Measurements from ENCODE around the gene CEP126. TPM values are rescaled to one million over a fixed set of nuclear protein-coding genes. Genes with fewer than 3 reads are reported as not detected.

CEP126 gene
- total RNA-seq, 1 donor = 3.6 TPM

GRCh38 chr11:101944923-101945322 lies 30.1 kb downstream of the CEP126 start:
- DNase-seq (ENCODE audit: insufficient read length, low spot score, missing footprints) = no peak
- no peaks in the 10 kb centered on the region for H4K20me1 ChIP-seq (ENCODE audit: insufficient read depth, low read length)
- TF ChIP-seq CTCF (IDR thresholded peaks at IDR 0.05; ENCODE audit: extremely low read depth, low read depth, low read length) = no peak
- no peaks in the 10 kb centered on the region for H3K27me3 ChIP-seq (ENCODE audit: insufficient read depth, low read length)
- no peak overlapping the region for H3K4me3 ChIP-seq (ENCODE audit: insufficient read depth, low read length)
- no peaks in the 10 kb centered on the region for H3K9me3 ChIP-seq (ENCODE audit: low read depth, low read length)
- H3K27ac ChIP-seq (ENCODE audit: low read depth, low read length) = no peak overlapping the region
- H3K4me1 ChIP-seq (ENCODE audit: insufficient read depth, low read length) = no peaks in the 10 kb centered on the region
- H2AFZ ChIP-seq (ENCODE audit: low read length) = no peak overlapping the region
- H3K4me2 ChIP-seq (ENCODE audit: insufficient read depth, low read length) = no peak overlapping the region
- no peaks in the 10 kb centered on the region for H3K36me3 ChIP-seq (ENCODE audit: insufficient read depth, low read length)
- no peaks in the 10 kb centered on the region for H3K79me2 ChIP-seq (ENCODE audit: insufficient read depth, low read length)

- no peak for DNase-seq (ENCODE audit: insufficient read length, low spot score, missing footprints)
- Histone ChIP-seq H2AFZ (ENCODE audit: low read length) (no peak overlapping the region), H4K20me1 (ENCODE audit: insufficient read depth, low read length) (no peaks in the 10 kb centered on the region), H3K27me3 (ENCODE audit: insufficient read depth, low read length) (no peaks in the 10 kb centered on the region), H3K4me1 (ENCODE audit: insufficient read depth, low read length) (no peaks in the 10 kb centered on the region), H3K27ac (ENCODE audit: low read depth, low read length) (no peak overlapping the region), H3K4me2 (ENCODE audit: insufficient read depth, low read length) (no peak overlapping the region), H3K9me3 (ENCODE audit: low read depth, low read length) (no peaks in the 10 kb centered on the region), H3K4me3 (ENCODE audit: insufficient read depth, low read length) (no peak overlapping the region), H3K79me2 (ENCODE audit: insufficient read depth, low read length) (no peaks in the 10 kb centered on the region), H3K36me3 (ENCODE audit: insufficient read depth, low read length) (no peaks in the 10 kb centered on the region)
- no peak for TF ChIP-seq CTCF (IDR thresholded peaks at IDR 0.05; ENCODE audit: extremely low read depth, low read depth, low read length)
Measured at GRCh38 chr11:101945448-101945847, 30.6 kb downstream of the CEP126 start.

- Histone ChIP-seq H3K4me1 (ENCODE audit: insufficient read depth, low read length) (no peaks in the 10 kb centered on the region), H4K20me1 (ENCODE audit: insufficient read depth, low read length) (no peaks in the 10 kb centered on the region), H3K27me3 (ENCODE audit: insufficient read depth, low read length) (no peaks in the 10 kb centered on the region), H3K27ac (ENCODE audit: low read depth, low read length) (no peak overlapping the region), H3K79me2 (ENCODE audit: insufficient read depth, low read length) (no peaks in the 10 kb centered on the region), H3K4me2 (ENCODE audit: insufficient read depth, low read length) (no peak overlapping the region), H3K4me3 (ENCODE audit: insufficient read depth, low read length) (no peak overlapping the region), H3K9me3 (ENCODE audit: low read depth, low read length) (no peaks in the 10 kb centered on the region), H2AFZ (ENCODE audit: low read length) (no peak overlapping the region), H3K36me3 (ENCODE audit: insufficient read depth, low read length) (no peaks in the 10 kb centered on the region)
- no peak for DNase-seq (ENCODE audit: insufficient read length, low spot score, missing footprints)
- TF ChIP-seq CTCF (IDR thresholded peaks at IDR 0.05; ENCODE audit: extremely low read depth, low read depth, low read length) = no peak
Measured at GRCh38 chr11:101949680-101950220, 34.9 kb downstream of the CEP126 start.

- H2AFZ ChIP-seq (ENCODE audit: low read length) = no peak overlapping the region
- no peak for TF ChIP-seq CTCF (IDR thresholded peaks at IDR 0.05; ENCODE audit: extremely low read depth, low read depth, low read length)
- H3K79me2 ChIP-seq (ENCODE audit: insufficient read depth, low read length) = no peaks in the 10 kb centered on the region
- H4K20me1 ChIP-seq (ENCODE audit: insufficient read depth, low read length) = no peaks in the 10 kb centered on the region
- no peaks in the 10 kb centered on the region for H3K36me3 ChIP-seq (ENCODE audit: insufficient read depth, low read length)
- H3K4me3 ChIP-seq (ENCODE audit: insufficient read depth, low read length) = no peak overlapping the region
- H3K4me2 ChIP-seq (ENCODE audit: insufficient read depth, low read length) = no peak overlapping the region
- no peak for DNase-seq (ENCODE audit: insufficient read length, low spot score, missing footprints)
- no peaks in the 10 kb centered on the region for H3K4me1 ChIP-seq (ENCODE audit: insufficient read depth, low read length)
- no peak overlapping the region for H3K27ac ChIP-seq (ENCODE audit: low read depth, low read length)
- no peaks in the 10 kb centered on the region for H3K27me3 ChIP-seq (ENCODE audit: insufficient read depth, low read length)
- H3K9me3 ChIP-seq (ENCODE audit: low read depth, low read length) = no peaks in the 10 kb centered on the region
Measured at GRCh38 chr11:101955278-101955677, 40.5 kb downstream of the CEP126 start.

All from osteoblast (primary cell).